HEK293 (cell line): ENCODE measurements around the gene TRIM27.

Experiments used
- ZNF549 ChIP-seq: fragments of 450-650 bp; IDR thresholded peaks from 2 replicates; pipeline ENCODE4 v1.5.1; 2018; ENCODE audit warnings: missing biosample characterization, missing genetic modification characterization, mild to moderate bottlenecking, inconsistent platforms, moderate library complexity
- ZNF777 ChIP-seq: fragments of 450-650 bp; formaldehyde crosslinking; IDR thresholded peaks from 2 replicates; pipeline ENCODE4 v1.5.1; 2017; ENCODE audit warnings: missing biosample characterization, missing genetic modification characterization, borderline replicate concordance

- TF ChIP-seq ZNF777 (tag by site-specific recombination), result no peak
- TF ChIP-seq ZNF549 (tag by site-specific recombination), result no peak
These were observed 4.1 kb upstream of the TRIM27 start for GRCh38 chr6:28927846-28928245.
